Activated T-cell treated with anti-CD3 and anti-CD28 coated beads, Interleukin-2, amount 50 U/mL, for 72 hours (primary cell): ENCODE data around the gene LHX2. TPM values are rescaled to one million over a fixed set of nuclear protein-coding genes. Genes with fewer than 3 reads are reported as not detected.

Source experiments
- ATAC-seq, 2 donors: fragments of 150-1000 bp; cut with Tn5 transposase; replicated peaks in 1 of 2; 2 replicates each; pipeline ENCODE4 v1.10.0; 2021; ENCODE audit warnings: moderate library complexity in 2 of 2, mild to moderate bottlenecking in 1 of 2
- DNase-seq, 2 donors: peaks; one replicate each; pipeline ENCODE4 v3.0.0; 2021 to 2022; ENCODE audit warnings: mixed read lengths in 1 of 2
- H3K27ac Mint-ChIP-seq: one replicate; pipeline ENCODE4 v1.8.0; 2022; ENCODE audit warnings: mild to moderate bottlenecking, moderate library complexity, mixed read lengths
- H3K27me3 Mint-ChIP-seq: one replicate; pipeline ENCODE4 v1.8.0; 2022; ENCODE audit warnings: low read depth, mixed read lengths
- H3K36me3 Mint-ChIP-seq, 2 donors: one replicate each; pipeline ENCODE4 v1.8.0; 2022; ENCODE audit warnings: mixed read lengths in 2 of 2, mild to moderate bottlenecking in 1 of 2; ENCODE audit not compliant: insufficient read depth in 2 of 2
- H3K4me1 Mint-ChIP-seq: one replicate; pipeline ENCODE4 v1.8.0; 2022; ENCODE audit warnings: low read depth, mixed read lengths
- H3K4me3 Mint-ChIP-seq, 2 donors: one replicate each; pipeline ENCODE4 v1.8.0; 2022; ENCODE audit warnings: mild to moderate bottlenecking in 2 of 2, mixed read lengths in 2 of 2, moderate library complexity in 2 of 2
- H3K9me3 Mint-ChIP-seq, 2 donors: one replicate each; pipeline ENCODE4 v1.8.0; 2022; ENCODE audit warnings: mixed read lengths in 2 of 2
- total RNA-seq, 2 donors: library from RNA; stranded (reverse); gene quantifications; one replicate each; pipeline ENCODE4 v1.2.3, GENCODE V29; 2022

The LHX2 gene
- total RNA-seq, 2 donors from 2014 or later = not detected

- Mint-ChIP-seq H3K36me3 (no peaks in the 10 kb centered on the region), H3K4me1 (peaks cover 42% of the 10 kb centered on the region), H3K27ac (no peak overlapping the region), H3K9me3 (no peaks in the 10 kb centered on the region), H3K27me3 (peaks cover 70% of the 10 kb centered on the region), H3K4me3 (peak overlapping the region in 1 of 2 donors; percentile 37)
- DNase-seq (no peak), ATAC-seq (no peak)
These were observed 1.1 kb downstream of the LHX2 start for GRCh38 chr9:124012368-124013301.

GRCh38 chr9:124013309-124014210 is 2.0 kb downstream of the LHX2 start:
- no peak for DNase-seq
- H3K4me3 Mint-ChIP-seq = peak overlapping the region; percentile 11 to 34
- peaks cover 66% of the 10 kb centered on the region for H3K27me3 Mint-ChIP-seq
- H3K36me3 Mint-ChIP-seq = peaks cover under 1 to 2% of the 10 kb centered on the region in 2 donors
- no peak for ATAC-seq
- no peaks in the 10 kb centered on the region for H3K9me3 Mint-ChIP-seq
- no peak overlapping the region for H3K27ac Mint-ChIP-seq
- H3K4me1 Mint-ChIP-seq = peaks cover 38% of the 10 kb centered on the region

- no peak overlapping the region for H3K27ac Mint-ChIP-seq
- no peak overlapping the region for H3K4me3 Mint-ChIP-seq
- H3K4me1 Mint-ChIP-seq = peaks cover 34% of the 10 kb centered on the region
- peaks cover 63% of the 10 kb centered on the region for H3K27me3 Mint-ChIP-seq
- no peak for ATAC-seq
- H3K36me3 Mint-ChIP-seq = peaks cover 1 to 3% of the 10 kb centered on the region in 2 donors
- H3K9me3 Mint-ChIP-seq = no peaks in the 10 kb centered on the region
- DNase-seq = no peak
These were observed 2.8 kb downstream of the LHX2 start for GRCh38 chr9:124014211-124014955.

- Mint-ChIP-seq H3K4me3 (peak overlapping the region; percentile 36 to 45), H3K36me3 (peaks cover 1 to 3% of the 10 kb centered on the region in 2 donors), H3K27me3 (peaks cover 62% of the 10 kb centered on the region), H3K4me1 (peaks cover 31% of the 10 kb centered on the region), H3K27ac (peak overlapping the region; percentile 82), H3K9me3 (no peaks in the 10 kb centered on the region)
- DNase-seq (no peak), ATAC-seq (no peak)
These were observed 3.5 kb downstream of the LHX2 start for GRCh38 chr9:124014956-124015660.

GRCh38 chr9:124015661-124016131 is 4.1 kb downstream of the LHX2 start:
- Mint-ChIP-seq H3K4me3 (peak overlapping the region; percentile 36 to 45), H3K27ac (peak overlapping the region; percentile 82), H3K9me3 (no peaks in the 10 kb centered on the region), H3K27me3 (peaks cover 62% of the 10 kb centered on the region), H3K36me3 (peaks cover 1 to 3% of the 10 kb centered on the region in 2 donors), H3K4me1 (peaks cover 31% of the 10 kb centered on the region)
- ATAC-seq = no peak
- DNase-seq = no peak

GRCh38 chr9:124016175-124017050 is 4.8 kb downstream of the LHX2 start:
- peak overlapping the region; percentile 60 to 64 for H3K4me3 Mint-ChIP-seq
- peaks cover 37% of the 10 kb centered on the region for H3K4me1 Mint-ChIP-seq
- H3K36me3 Mint-ChIP-seq = peaks cover 1 to 4% of the 10 kb centered on the region in 2 donors
- H3K9me3 Mint-ChIP-seq = no peaks in the 10 kb centered on the region
- DNase-seq (no peak), ATAC-seq (no peak)
- peaks cover 68% of the 10 kb centered on the region for H3K27me3 Mint-ChIP-seq
- H3K27ac Mint-ChIP-seq = peak overlapping the region; percentile 88

- H3K36me3 Mint-ChIP-seq = peaks cover 1 to 7% of the 10 kb centered on the region in 2 donors
- peaks cover 39% of the 10 kb centered on the region for H3K4me1 Mint-ChIP-seq
- H3K27me3 Mint-ChIP-seq = peaks cover 77% of the 10 kb centered on the region
- no peak for ATAC-seq
- H3K9me3 Mint-ChIP-seq = no peaks in the 10 kb centered on the region
- peak overlapping the region; percentile 34 for H3K27ac Mint-ChIP-seq
- peak overlapping the region; percentile 52 to 64 for H3K4me3 Mint-ChIP-seq
- DNase-seq = no peak
These were observed 5.7 kb downstream of the LHX2 start for GRCh38 chr9:124017051-124017928.

- Mint-ChIP-seq H3K4me3 (peak overlapping the region; percentile 80 to 83), H3K36me3 (peaks cover 1 to 7% of the 10 kb centered on the region in 2 donors), H3K4me1 (peaks cover 39% of the 10 kb centered on the region), H3K9me3 (no peaks in the 10 kb centered on the region), H3K27me3 (peaks cover 82% of the 10 kb centered on the region), H3K27ac (peak overlapping the region; percentile 9)
- DNase-seq (no peak), ATAC-seq (no peak)
These were observed 6.6 kb downstream of the LHX2 start for GRCh38 chr9:124017929-124018729.

GRCh38 chr9:124018730-124019697 is 7.4 kb downstream of the LHX2 start:
- Mint-ChIP-seq H3K4me3 (peak overlapping the region; percentile 80 to 83), H3K4me1 (peaks cover 39% of the 10 kb centered on the region), H3K9me3 (no peaks in the 10 kb centered on the region), H3K27me3 (peaks cover 82% of the 10 kb centered on the region), H3K27ac (peak overlapping the region; percentile 9), H3K36me3 (peaks cover 1 to 7% of the 10 kb centered on the region in 2 donors)
- DNase-seq = no peak
- ATAC-seq = no peak
